Measurements from ENCODE around the gene CFAP20DC.

The CFAP20DC gene

DNA sequence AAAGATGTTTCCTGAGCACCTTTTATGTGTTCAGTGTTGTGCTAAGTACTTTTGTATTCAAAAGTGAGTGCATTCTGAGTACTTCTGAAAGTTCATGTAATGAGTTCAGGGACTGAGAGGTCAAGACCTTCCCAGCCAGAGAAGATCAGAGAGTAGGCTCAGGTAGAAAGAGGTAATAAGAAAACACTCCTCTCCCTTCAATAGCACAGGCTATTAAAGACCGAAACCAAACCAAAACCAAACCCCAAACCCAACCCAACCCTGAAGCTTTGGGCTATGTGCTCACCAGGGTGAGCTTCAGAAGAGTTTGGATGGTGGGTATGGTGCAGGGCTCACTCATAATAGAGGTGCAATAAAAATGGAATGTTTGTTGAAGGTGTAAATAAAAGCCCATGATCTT is 306.5 kb downstream of the CFAP20DC start:
- no peaks in the 10 kb centered on the region for H3F3A ChIP-seq (ENCODE audit: insufficient read depth, low read length)
- no peak overlapping the region for H3K27ac ChIP-seq (ENCODE audit: low read length)
- H3K36me3 ChIP-seq (replicated peaks; ENCODE audit: insufficient read depth, low read length): no peaks in the 10 kb centered on the region
- no peaks in the 10 kb centered on the region for H3K9me3 ChIP-seq (replicated peaks; ENCODE audit: insufficient read depth, low read length)
- TF ChIP-seq EZH2 (optimal IDR thresholded peaks at IDR 0.05; ENCODE audit: low read depth, low read length): no peak
- TF ChIP-seq, protein P1, sequence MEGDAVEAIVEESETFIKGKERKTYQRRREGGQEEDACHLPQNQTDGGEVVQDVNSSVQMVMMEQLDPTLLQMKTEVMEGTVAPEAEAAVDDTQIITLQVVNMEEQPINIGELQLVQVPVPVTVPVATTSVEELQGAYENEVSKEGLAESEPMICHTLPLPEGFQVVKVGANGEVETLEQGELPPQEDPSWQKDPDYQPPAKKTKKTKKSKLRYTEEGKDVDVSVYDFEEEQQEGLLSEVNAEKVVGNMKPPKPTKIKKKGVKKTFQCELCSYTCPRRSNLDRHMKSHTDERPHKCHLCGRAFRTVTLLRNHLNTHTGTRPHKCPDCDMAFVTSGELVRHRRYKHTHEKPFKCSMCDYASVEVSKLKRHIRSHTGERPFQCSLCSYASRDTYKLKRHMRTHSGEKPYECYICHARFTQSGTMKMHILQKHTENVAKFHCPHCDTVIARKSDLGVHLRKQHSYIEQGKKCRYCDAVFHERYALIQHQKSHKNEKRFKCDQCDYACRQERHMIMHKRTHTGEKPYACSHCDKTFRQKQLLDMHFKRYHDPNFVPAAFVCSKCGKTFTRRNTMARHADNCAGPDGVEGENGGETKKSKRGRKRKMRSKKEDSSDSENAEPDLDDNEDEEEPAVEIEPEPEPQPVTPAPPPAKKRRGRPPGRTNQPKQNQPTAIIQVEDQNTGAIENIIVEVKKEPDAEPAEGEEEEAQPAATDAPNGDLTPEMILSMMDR (IDR thresholded peaks at IDR 0.05; ENCODE audit: low read length): no peak
- no peak for TF ChIP-seq EZH2phosphoT487 (IDR thresholded peaks at IDR 0.05; ENCODE audit: low read length)
- no peaks in the 10 kb centered on the region for H4K20me1 ChIP-seq (ENCODE audit: insufficient read depth, low read length)
- no peaks in the 10 kb centered on the region for H3K4me1 ChIP-seq (ENCODE audit: low read length)
- H3K4me2 ChIP-seq (ENCODE audit: low read depth, low read length): no peak overlapping the region
- H3K79me2 ChIP-seq (ENCODE audit: low read length): no peaks in the 10 kb centered on the region
- H3K27me3 ChIP-seq (replicated peaks; ENCODE audit: insufficient read depth, low read length): no peaks in the 10 kb centered on the region
- no peak overlapping the region for H3K9ac ChIP-seq (ENCODE audit: low read length)
- DNase-seq: peak; percentile 37
- no peak overlapping the region for H3K4me3 ChIP-seq (ENCODE audit: low read length)
- H3K9me2 ChIP-seq (replicated peaks; ENCODE audit: insufficient read depth, low read length): no peaks in the 10 kb centered on the region
- H2AFZ ChIP-seq (ENCODE audit: low read length): no peak overlapping the region

DNA sequence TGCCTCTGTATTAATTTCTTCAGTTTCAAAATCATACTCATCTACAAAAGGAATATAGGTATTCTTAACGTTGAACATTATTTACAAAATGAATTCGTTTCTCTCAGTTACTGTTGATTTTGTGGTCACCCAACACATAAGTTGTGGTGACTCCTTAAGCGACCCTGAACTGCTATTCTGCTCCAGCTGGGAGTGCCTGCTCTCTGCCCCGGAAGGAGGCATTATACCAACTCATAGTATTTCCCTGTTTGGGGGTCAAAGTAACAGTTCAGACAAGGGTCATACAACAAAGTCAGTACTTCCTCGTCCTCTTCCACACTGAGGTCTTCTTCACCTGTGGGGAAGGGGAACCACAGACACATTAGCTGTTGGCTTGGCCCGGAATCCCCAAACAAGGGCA is 307.6 kb downstream of the CFAP20DC start:
- no peak overlapping the region for H3K4me2 ChIP-seq (ENCODE audit: low read depth, low read length)
- TF ChIP-seq, protein P1 (IDR thresholded peaks at IDR 0.05; ENCODE audit: low read length): no peak
- no peak for TF ChIP-seq EZH2 (optimal IDR thresholded peaks at IDR 0.05; ENCODE audit: low read depth, low read length)
- TF ChIP-seq EZH2phosphoT487 (IDR thresholded peaks at IDR 0.05; ENCODE audit: low read length): no peak

DNA sequence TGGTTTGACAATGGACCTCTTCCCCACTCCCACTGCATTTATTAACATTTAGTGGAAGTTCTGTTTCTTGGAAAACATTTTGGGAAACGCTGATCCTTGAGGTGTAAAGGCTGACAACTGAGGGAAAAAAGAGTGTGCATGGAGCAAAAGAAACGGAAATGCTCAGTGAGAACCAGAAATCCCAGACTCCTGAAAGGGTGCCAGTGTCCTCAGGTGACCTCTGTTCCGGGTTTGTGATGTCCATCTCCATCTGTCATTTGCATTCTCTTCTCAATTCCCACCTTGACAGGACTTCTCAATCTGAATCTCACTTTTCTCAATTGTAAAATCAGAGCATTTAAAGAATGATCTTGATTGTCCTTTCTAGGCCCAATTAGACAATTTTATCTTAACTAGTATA is 312.2 kb downstream of the CFAP20DC start:
- no peak overlapping the region for H2AFZ ChIP-seq (ENCODE audit: low read length)
- H3K4me2 ChIP-seq (ENCODE audit: low read depth, low read length): no peak overlapping the region
- H3K27ac ChIP-seq (ENCODE audit: low read length): no peak overlapping the region
- H3K9ac ChIP-seq (ENCODE audit: low read length): no peak overlapping the region
- no peaks in the 10 kb centered on the region for H3K4me1 ChIP-seq (ENCODE audit: low read length)
- H4K20me1 ChIP-seq (ENCODE audit: insufficient read depth, low read length): no peaks in the 10 kb centered on the region
- no peak for DNase-seq
- no peaks in the 10 kb centered on the region for H3K79me2 ChIP-seq (ENCODE audit: low read length)
- H3F3A ChIP-seq (ENCODE audit: insufficient read depth, low read length): no peaks in the 10 kb centered on the region
- H3K36me3 ChIP-seq (replicated peaks; ENCODE audit: insufficient read depth, low read length): no peaks in the 10 kb centered on the region
- H3K27me3 ChIP-seq (replicated peaks; ENCODE audit: insufficient read depth, low read length): no peaks in the 10 kb centered on the region
- no peaks in the 10 kb centered on the region for H3K9me2 ChIP-seq (replicated peaks; ENCODE audit: insufficient read depth, low read length)
- H3K9me3 ChIP-seq (replicated peaks; ENCODE audit: insufficient read depth, low read length): no peaks in the 10 kb centered on the region
- no peak overlapping the region for H3K4me3 ChIP-seq (ENCODE audit: low read length)
- no peak for TF ChIP-seq EZH2 (optimal IDR thresholded peaks at IDR 0.05; ENCODE audit: low read depth, low read length)
- TF ChIP-seq, protein P1 (IDR thresholded peaks at IDR 0.05; ENCODE audit: low read length): no peak
- TF ChIP-seq EZH2phosphoT487 (IDR thresholded peaks at IDR 0.05; ENCODE audit: low read length): no peak

More for the DNA sequence above, 307.6 kb downstream of the CFAP20DC start:
- Histone ChIP-seq H2AFZ (ENCODE audit: low read length) (no peak overlapping the region), H3K36me3 (replicated peaks; ENCODE audit: insufficient read depth, low read length) (no peaks in the 10 kb centered on the region), H3K4me3 (ENCODE audit: low read length) (no peak overlapping the region), H3K9me3 (replicated peaks; ENCODE audit: insufficient read depth, low read length) (no peaks in the 10 kb centered on the region), H3K27ac (ENCODE audit: low read length) (no peak overlapping the region), H3K27me3 (replicated peaks; ENCODE audit: insufficient read depth, low read length) (no peaks in the 10 kb centered on the region), H3K79me2 (ENCODE audit: low read length) (no peaks in the 10 kb centered on the region), H3K9me2 (replicated peaks; ENCODE audit: insufficient read depth, low read length) (no peaks in the 10 kb centered on the region), H4K20me1 (ENCODE audit: insufficient read depth, low read length) (no peaks in the 10 kb centered on the region), H3K4me1 (ENCODE audit: low read length) (no peaks in the 10 kb centered on the region), H3F3A (ENCODE audit: insufficient read depth, low read length) (no peaks in the 10 kb centered on the region), H3K9ac (ENCODE audit: low read length) (no peak overlapping the region)
- DNase-seq: no peak
